SK-N-SH (cell line): ENCODE data around the gene ELFN2. TPM values are rescaled to one million over a fixed set of nuclear protein-coding genes. Genes with fewer than 3 reads are reported as not detected.

Source experiments
- CTCF ChIA-PET: fragments of 300-600, 350-600 bp; formaldehyde crosslinking; extraction: SDS; loops from one replicate; lab custom pipeline; 2021; lab: Yijun Ruan, JAX
- POLR2A ChIA-PET: fragments of 350-600 bp; sonication (Branson Sonifier 250); formaldehyde crosslinking; extraction: SDS; loops from one replicate; lab custom pipeline; 2020; ENCODE audit warnings: antibody characterized with exemption, inconsistent platforms; lab: Yijun Ruan, JAX
- DNase-seq: peaks from one replicate; pipeline ENCODE4 v3.0.0; 2012
- H2AFZ ChIP-seq: fragments of 200-600 bp; sonication (generic); 2 replicates; pipeline ENCODE4 v1.8.1; 2016; ENCODE audit warnings: antibody characterized with exemption, mild to moderate bottlenecking, low read depth
- H3F3A ChIP-seq: fragments of 200-600 bp; sonication (generic); replicated peaks from 2 replicates; pipeline ENCODE3; 2016; ENCODE audit warnings: antibody characterized with exemption, mild to moderate bottlenecking; ENCODE audit not compliant: insufficient read depth
- H3K27ac ChIP-seq, 2 experiments: fragments of 200-500 bp in 1 of 2; fragments of 200-600 bp in 1 of 2; sonication (Bioruptor generic) in 1 of 2; sonication (generic), shearing (Covaris generic) in 1 of 2; 2 replicates each; pipeline versions ENCODE4 v1.5.1 to v1.6.1; 2014 to 2016; ENCODE audit warnings: low read depth in 2 of 2, inconsistent platforms in 1 of 2, low read length in 1 of 2, mild to moderate bottlenecking in 1 of 2, mixed read lengths in 1 of 2
- H3K27me3 ChIP-seq: fragments of 200-600 bp; sonication (generic), shearing (Covaris generic); 2 replicates; pipeline ENCODE4 v1.6.1; 2016; ENCODE audit warnings: mixed run types; ENCODE audit not compliant: insufficient read depth
- H3K36me3 ChIP-seq, 2 experiments: fragments of 200-500 bp in 1 of 2; fragments of 200-600 bp in 1 of 2; sonication (Bioruptor generic) in 1 of 2; sonication (generic) in 1 of 2; replicated peaks in 1 of 2; 2 replicates each; pipeline versions ENCODE3 to v1.5.1; 2014 to 2016; ENCODE audit warnings: low read length in 1 of 2, mild to moderate bottlenecking in 1 of 2; ENCODE audit not compliant: insufficient read depth in 2 of 2, control insufficient read depth in 1 of 2
- H3K4me1 ChIP-seq, 2 experiments: fragments of 200-500 bp in 1 of 2; fragments of 200-600 bp in 1 of 2; sonication (Bioruptor generic) in 1 of 2; sonication (generic), shearing (Covaris generic) in 1 of 2; 2 replicates each; pipeline versions ENCODE4 v1.5.1 to v1.6.1; 2014 to 2016; ENCODE audit warnings: low read depth in 1 of 2, low read length in 1 of 2, mixed run types in 1 of 2; ENCODE audit not compliant: insufficient read depth in 2 of 2, control insufficient read depth in 1 of 2
- H3K4me2 ChIP-seq: fragments of 200-600 bp; sonication (generic), shearing (Covaris generic); 2 replicates; pipeline ENCODE4 v1.6.1; 2017; ENCODE audit warnings: mixed run types
- H3K4me3 ChIP-seq, 2 experiments: fragments of 200-500 bp in 1 of 2; fragments of 200-600 bp in 1 of 2; sonication (Bioruptor generic) in 1 of 2; sonication (generic), shearing (Covaris generic) in 1 of 2; 2 replicates each; pipeline versions ENCODE4 v1.5.1 to v1.8.1; 2014 to 2016; ENCODE audit warnings: low read depth in 2 of 2, inconsistent platforms in 1 of 2, low read length in 1 of 2, mild to moderate bottlenecking in 1 of 2, mixed read lengths in 1 of 2, moderate library complexity in 1 of 2
- H3K79me2 ChIP-seq: fragments of 200-600 bp; sonication (generic); 2 replicates; pipeline ENCODE4 v1.8.1; 2017; ENCODE audit warnings: mild to moderate bottlenecking; ENCODE audit not compliant: insufficient read depth
- H3K9ac ChIP-seq: fragments of 200-600 bp; sonication (generic); 2 replicates; pipeline ENCODE4 v1.6.1; 2017; ENCODE audit warnings: mixed run types
- H3K9me2 ChIP-seq: fragments of 200-600 bp; sonication (generic); 2 replicates; pipeline ENCODE4 v1.6.1; 2017; ENCODE audit warnings: mixed run types
- H3K9me3 ChIP-seq: fragments of 200-600 bp; sonication (generic); 2 replicates; pipeline ENCODE4 v1.6.1; 2017; ENCODE audit warnings: mixed run types, mild to moderate bottlenecking, moderate library complexity
- H4K20me1 ChIP-seq: fragments of 200-600 bp; sonication (generic); 2 replicates; pipeline ENCODE4 v1.6.1; 2017; ENCODE audit warnings: mild to moderate bottlenecking, mixed run types; ENCODE audit not compliant: insufficient read depth
- ELF1 ChIP-seq: IDR thresholded peaks from 2 replicates; pipeline ENCODE4 v1.4.0; 2012
- EZH2phosphoT487 ChIP-seq: fragments of 200-600 bp; sonication (generic); IDR thresholded peaks from 2 replicates; pipeline ENCODE4 v1.6.1; 2017; ENCODE audit warnings: low read depth, mixed run types, mild to moderate bottlenecking, antibody characterized with exemption, moderate library complexity, borderline replicate concordance
- GABPA ChIP-seq: IDR thresholded peaks from 2 replicates; pipeline ENCODE4 v1.4.0; 2012; ENCODE audit warnings: low read depth, mild to moderate bottlenecking
- MEF2A ChIP-seq: IDR thresholded peaks from 2 replicates; pipeline ENCODE4 v1.4.0; 2012; ENCODE audit warnings: low read depth, borderline replicate concordance
- RCOR1 ChIP-seq: fragments of 150-350 bp; IDR thresholded peaks from 2 replicates; pipeline ENCODE4 v1.6.1; 2017; ENCODE audit warnings: antibody characterized with exemption, low read length
- RXRA ChIP-seq: IDR thresholded peaks from 2 replicates; pipeline ENCODE4 v1.4.0; 2012; ENCODE audit warnings: low read depth, mild to moderate bottlenecking, borderline replicate concordance
- SIN3A ChIP-seq: IDR thresholded peaks from 2 replicates; pipeline ENCODE4 v1.6.1; 2012; ENCODE audit warnings: low read depth, mild to moderate bottlenecking, low read length, moderate library complexity, borderline replicate concordance
- TAF1 ChIP-seq: IDR thresholded peaks from 2 replicates; pipeline ENCODE4 v1.6.1; 2012; ENCODE audit warnings: low read depth, mild to moderate bottlenecking, low read length, moderate library complexity, borderline replicate concordance
- TEAD4 ChIP-seq: IDR thresholded peaks from 2 replicates; pipeline ENCODE4 v1.4.0; 2012; ENCODE audit warnings: mild to moderate bottlenecking, borderline replicate concordance; ENCODE audit not compliant: insufficient read depth
- YY1 ChIP-seq: IDR thresholded peaks from 2 replicates; pipeline ENCODE4 v1.4.0; 2012; ENCODE audit warnings: low read depth, mild to moderate bottlenecking
- WGBS: methylation state at CpG from one replicate; pipeline ENCODE4 v1.1.6; 2017; ENCODE audit warnings: low lambda C conversion rate; 5-methylcytosine and 5-hydroxymethylcytosine counted together
- polyA plus RNA-seq, 3 experiments: library from polyadenylated mRNA; depleted of rRNA; stranded (reverse); fragments of >200 nt; gene quantifications; 2 replicates each; pipeline ENCODE4 v1.2.3, GENCODE V29; 2012
- TF ChIP-seq, protein P1 (sequence below): IDR thresholded peaks from 2 replicates; pipeline ENCODE4 v1.4.0; 2012; ENCODE audit warnings: low read depth, borderline replicate concordance
- TF ChIP-seq, protein P2 (sequence below): fragments of 200-600 bp; sonication (generic); IDR thresholded peaks from 2 replicates; pipeline ENCODE4 v1.6.1; 2017; ENCODE audit warnings: antibody characterized with exemption, mild to moderate bottlenecking, moderate library complexity
- TF ChIP-seq, protein P3 (sequence below): IDR thresholded peaks from 2 replicates; pipeline ENCODE4 v1.4.0; 2012; ENCODE audit warnings: low read depth, borderline replicate concordance

The ELFN2 gene
- polyA plus RNA-seq, 1 of the 3 experiments (the other 2 are of a cell fraction): 2.8 TPM

DNA sequence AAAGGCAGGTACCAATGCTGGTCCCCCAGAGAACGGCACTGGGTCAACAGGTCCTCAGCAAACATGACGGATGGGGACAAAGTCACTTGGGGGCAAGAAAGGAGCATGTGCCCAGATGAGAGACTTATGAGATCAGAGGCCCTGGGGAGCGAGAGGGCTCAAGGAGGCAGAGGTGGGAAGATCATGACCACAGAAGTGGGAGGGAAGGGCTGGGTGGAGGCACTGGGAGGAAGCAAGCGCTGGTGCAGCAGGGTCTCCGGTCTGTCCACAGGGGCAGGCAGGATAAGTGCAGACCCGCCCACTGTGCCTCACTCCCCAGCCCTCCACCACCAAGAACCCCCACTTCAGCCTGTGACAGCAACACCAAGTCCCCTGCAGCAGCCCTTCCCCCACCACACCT is 10.9 kb downstream of the ELFN2 start:
- Histone ChIP-seq H3F3A (no peaks in the 10 kb centered on the region), H3K79me2 (no peaks in the 10 kb centered on the region), H4K20me1 (no peaks in the 10 kb centered on the region), H3K36me3 (no peaks in the 10 kb centered on the region), H3K9me2 (no peaks in the 10 kb centered on the region), H3K4me1 (peaks cover 0 to 4% of the 10 kb centered on the region in 2 experiments; a peak in 1 of 4 replicates), H3K4me3 (no peak overlapping the region), H3K9ac (no peak overlapping the region), H2AFZ (no peak overlapping the region), H3K4me2 (no peak overlapping the region), H3K27me3 (peaks cover 5% of the 10 kb centered on the region; the same call in 1 of the 2 replicates), H3K9me3 (no peaks in the 10 kb centered on the region), H3K27ac (no peak overlapping the region)
- CTCF ChIA-PET: interaction anchor here (0.5 to 1.3 kb wide), 3 partner anchors 9 to 623 kb away, joined by 3 to 5 read pairs (median 3); no protein-coding TSS in a partner anchor
- POLR2A ChIA-PET: no interaction called here
- 98% methylated on average over 4 of the region's 6 CpGs for whole genome bisulfite sequencing
- no peak for TF ChIP-seq TEAD4
- no peak for TF ChIP-seq RXRA
- no peak for TF ChIP-seq GABPA
- TF ChIP-seq, protein P1, sequence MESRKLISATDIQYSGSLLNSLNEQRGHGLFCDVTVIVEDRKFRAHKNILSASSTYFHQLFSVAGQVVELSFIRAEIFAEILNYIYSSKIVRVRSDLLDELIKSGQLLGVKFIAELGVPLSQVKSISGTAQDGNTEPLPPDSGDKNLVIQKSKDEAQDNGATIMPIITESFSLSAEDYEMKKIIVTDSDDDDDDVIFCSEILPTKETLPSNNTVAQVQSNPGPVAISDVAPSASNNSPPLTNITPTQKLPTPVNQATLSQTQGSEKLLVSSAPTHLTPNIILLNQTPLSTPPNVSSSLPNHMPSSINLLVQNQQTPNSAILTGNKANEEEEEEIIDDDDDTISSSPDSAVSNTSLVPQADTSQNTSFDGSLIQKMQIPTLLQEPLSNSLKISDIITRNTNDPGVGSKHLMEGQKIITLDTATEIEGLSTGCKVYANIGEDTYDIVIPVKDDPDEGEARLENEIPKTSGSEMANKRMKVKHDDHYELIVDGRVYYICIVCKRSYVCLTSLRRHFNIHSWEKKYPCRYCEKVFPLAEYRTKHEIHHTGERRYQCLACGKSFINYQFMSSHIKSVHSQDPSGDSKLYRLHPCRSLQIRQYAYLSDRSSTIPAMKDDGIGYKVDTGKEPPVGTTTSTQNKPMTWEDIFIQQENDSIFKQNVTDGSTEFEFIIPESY: no peak
- no peak for TF ChIP-seq RCOR1
- TF ChIP-seq TAF1: no peak
- TF ChIP-seq ELF1: no peak
- TF ChIP-seq SIN3A: no peak
- TF ChIP-seq, protein P2, sequence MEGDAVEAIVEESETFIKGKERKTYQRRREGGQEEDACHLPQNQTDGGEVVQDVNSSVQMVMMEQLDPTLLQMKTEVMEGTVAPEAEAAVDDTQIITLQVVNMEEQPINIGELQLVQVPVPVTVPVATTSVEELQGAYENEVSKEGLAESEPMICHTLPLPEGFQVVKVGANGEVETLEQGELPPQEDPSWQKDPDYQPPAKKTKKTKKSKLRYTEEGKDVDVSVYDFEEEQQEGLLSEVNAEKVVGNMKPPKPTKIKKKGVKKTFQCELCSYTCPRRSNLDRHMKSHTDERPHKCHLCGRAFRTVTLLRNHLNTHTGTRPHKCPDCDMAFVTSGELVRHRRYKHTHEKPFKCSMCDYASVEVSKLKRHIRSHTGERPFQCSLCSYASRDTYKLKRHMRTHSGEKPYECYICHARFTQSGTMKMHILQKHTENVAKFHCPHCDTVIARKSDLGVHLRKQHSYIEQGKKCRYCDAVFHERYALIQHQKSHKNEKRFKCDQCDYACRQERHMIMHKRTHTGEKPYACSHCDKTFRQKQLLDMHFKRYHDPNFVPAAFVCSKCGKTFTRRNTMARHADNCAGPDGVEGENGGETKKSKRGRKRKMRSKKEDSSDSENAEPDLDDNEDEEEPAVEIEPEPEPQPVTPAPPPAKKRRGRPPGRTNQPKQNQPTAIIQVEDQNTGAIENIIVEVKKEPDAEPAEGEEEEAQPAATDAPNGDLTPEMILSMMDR: no peak
- TF ChIP-seq, protein P3, sequence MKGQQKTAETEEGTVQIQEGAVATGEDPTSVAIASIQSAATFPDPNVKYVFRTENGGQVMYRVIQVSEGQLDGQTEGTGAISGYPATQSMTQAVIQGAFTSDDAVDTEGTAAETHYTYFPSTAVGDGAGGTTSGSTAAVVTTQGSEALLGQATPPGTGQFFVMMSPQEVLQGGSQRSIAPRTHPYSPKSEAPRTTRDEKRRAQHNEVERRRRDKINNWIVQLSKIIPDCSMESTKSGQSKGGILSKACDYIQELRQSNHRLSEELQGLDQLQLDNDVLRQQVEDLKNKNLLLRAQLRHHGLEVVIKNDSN: no peak
- DNase-seq: no peak

DNA sequence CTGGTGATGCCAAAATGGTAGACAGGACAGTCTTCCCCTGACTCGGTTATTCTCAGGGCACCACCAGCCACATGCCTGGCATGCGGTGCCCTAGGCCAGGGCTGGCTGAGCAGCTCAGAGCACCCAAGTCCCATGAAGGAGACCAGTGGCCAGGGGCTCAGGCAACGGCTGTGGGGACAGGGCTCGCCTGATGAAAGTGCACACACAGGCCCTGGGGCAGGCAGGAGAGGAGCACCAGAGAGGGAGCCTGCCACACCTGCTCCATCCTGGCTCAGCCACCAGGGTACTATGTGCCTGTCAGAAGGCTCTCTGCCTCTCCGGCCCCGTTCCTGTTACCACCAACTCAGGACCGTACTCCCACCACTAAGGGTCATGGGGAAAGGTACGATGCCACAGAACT is 12.1 kb downstream of the ELFN2 start:
- Histone ChIP-seq H2AFZ (no peak overlapping the region), H3K9me3 (no peaks in the 10 kb centered on the region), H3F3A (no peaks in the 10 kb centered on the region), H4K20me1 (no peaks in the 10 kb centered on the region), H3K9ac (no peak overlapping the region), H3K9me2 (no peaks in the 10 kb centered on the region), H3K4me2 (no peak overlapping the region), H3K27ac (no peak overlapping the region), H3K4me1 (peaks cover 0 to under 1% of the 10 kb centered on the region in 2 experiments; a peak in 1 of 4 replicates), H3K27me3 (peaks cover under 1% of the 10 kb centered on the region; the same call in 1 of the 2 replicates), H3K36me3 (no peaks in the 10 kb centered on the region), H3K79me2 (no peaks in the 10 kb centered on the region), H3K4me3 (no peak overlapping the region)
- ChIA-PET CTCF (interaction anchor here (1.3 to 1.6 kb wide), 2 partner anchors 13 to 99 kb away, joined by 3 to 7 read pairs; no protein-coding TSS in a partner anchor), POLR2A (no interaction called here)
- no peak for DNase-seq
- WGBS: 90% methylated on average over 7 of the region's 8 CpGs
- TF ChIP-seq EZH2phosphoT487: no peak
- TF ChIP-seq YY1: no peak
- no peak for TF ChIP-seq RCOR1
- no peak for TF ChIP-seq MEF2A
- no peak for TF ChIP-seq TEAD4
